NCI-H1417 (cell line): Measurements from ENCODE around the gene MOGAT3.

Experiments used
- DNase-seq, 3 experiments: peaks; one replicate each; lab custom pipeline; 2025; lab: John Stamatoyannopoulos, UW

Gene MOGAT3

GRCh38 chr7:101200862-101201599 is at the start of gene MOGAT3:
Gene MOGAT3 (minus strand): TSS chr7:101201036. CDS start chr7:101200854, 182 bp downstream.
- no peak for DNase-seq

GRCh38 chr7:101250324-101250723 is 49.5 kb upstream of the MOGAT3 start:
- no peak for DNase-seq

- no peak for DNase-seq
Observed at GRCh38 chr7:101248276-101248675, 47.4 kb upstream of the MOGAT3 start.

- no peak for DNase-seq
Observed at GRCh38 chr7:101245147-101245668, 44.4 kb upstream of the MOGAT3 start.

- DNase-seq, result peak; percentile 96 to 98 (median 97)
Observed at GRCh38 chr7:101244375-101245146, 43.7 kb upstream of the MOGAT3 start, which contains the start of gene FIS1. Gene FIS1 (minus strand): TSS chr7:101245081. CDS start chr7:101245004, 77 bp downstream.

- DNase-seq, result no peak
Observed at GRCh38 chr7:101243646-101244374, 43.0 kb upstream of the MOGAT3 start.

- DNase-seq, result no peak
Observed at GRCh38 chr7:101241443-101242349, 40.9 kb upstream of the MOGAT3 start.

GRCh38 chr7:101241015-101241363 is 40.2 kb upstream of the MOGAT3 start:
- DNase-seq, result no peak

- DNase-seq, result no peak
Observed at GRCh38 chr7:101240226-101241014, 39.6 kb upstream of the MOGAT3 start.

GRCh38 chr7:101239951-101240220 is 39.0 kb upstream of the MOGAT3 start:
- DNase-seq, result no peak

- DNase-seq, result no peak
Observed at GRCh38 chr7:101239191-101239950, 38.5 kb upstream of the MOGAT3 start.

- DNase-seq, result no peak
Observed at GRCh38 chr7:101238226-101239182, 37.7 kb upstream of the MOGAT3 start.

- no peak for DNase-seq
Observed at GRCh38 chr7:101237206-101238067, 36.6 kb upstream of the MOGAT3 start, which contains the start of gene CLDN15. Gene CLDN15 (minus strand): TSS chr7:101237802. CDS start chr7:101237581, 221 bp downstream.

GRCh38 chr7:101236292-101236835 is 35.5 kb upstream of the MOGAT3 start:
- DNase-seq, result no peak

- no peak for DNase-seq
Observed at GRCh38 chr7:101235522-101235921, 34.7 kb upstream of the MOGAT3 start.

GRCh38 chr7:101235050-101235449 is 34.2 kb upstream of the MOGAT3 start:
- no peak for DNase-seq

- no peak for DNase-seq
Observed at GRCh38 chr7:101234636-101235035, 33.8 kb upstream of the MOGAT3 start.
